ENCODE results near the gene RASA3. TPM values are rescaled to one million over a fixed set of nuclear protein-coding genes. Genes with fewer than 3 reads are reported as not detected.

RASA3 gene
- polyA plus RNA-seq, 1 donor from 2014 or later = 8.5 TPM

GRCh38 chr13:114124431-114124830 lies 8.0 kb downstream of the RASA3 start:
- Histone ChIP-seq H4K20me1 (ENCODE audit: insufficient read depth) (no peaks in the 10 kb centered on the region), H3K4me2 (ENCODE audit: low read length) (no peak overlapping the region), H3K79me2 (replicated peaks; ENCODE audit: insufficient read depth, low read length) (peaks cover 27% of the 10 kb centered on the region), H3K9me2 (ENCODE audit: insufficient read depth, low read length) (no peaks in the 10 kb centered on the region), H2AFZ (ENCODE audit: low read depth, low read length) (no peak overlapping the region), H3K36me3 (ENCODE audit: insufficient read depth, low read length) (no peaks in the 10 kb centered on the region), H3K9me3 (ENCODE audit: low read length) (no peaks in the 10 kb centered on the region), H3K27me3 (ENCODE audit: insufficient read depth, low read depth, low read length) (no peaks in the 10 kb centered on the region), H3K27ac (ENCODE audit: low read length) (no peak overlapping the region), H3K4me3 (ENCODE audit: low read length) (no peak overlapping the region), H3K9ac (ENCODE audit: low read length) (no peak overlapping the region), H3F3A (ENCODE audit: insufficient read depth, low read length, poor library complexity, severe bottlenecking) (no peaks in the 10 kb centered on the region)
- no peak for TF ChIP-seq RAD21 (conservative IDR thresholded peaks at IDR 0.05)
- TF ChIP-seq POLR2AphosphoS5 (IDR thresholded peaks at IDR 0.05) = no peak
- TF ChIP-seq SMC3 (conservative IDR thresholded peaks at IDR 0.05; ENCODE audit: poor library complexity) = no peak
- no peak for TF ChIP-seq TAF1 (IDR thresholded peaks at IDR 0.05; ENCODE audit: low read depth)
- TF ChIP-seq REST (IDR thresholded peaks at IDR 0.05; ENCODE audit: borderline replicate concordance) = no peak
- no peak for TF ChIP-seq EZH2 (IDR thresholded peaks at IDR 0.05; ENCODE audit: borderline replicate concordance, insufficient read depth, low read length, poor library complexity, severe bottlenecking)

GRCh38 chr13:114123876-114124275 lies 8.5 kb downstream of the RASA3 start:
- no peaks in the 10 kb centered on the region for H3K27me3 ChIP-seq (ENCODE audit: insufficient read depth, low read depth, low read length)
- TF ChIP-seq EZH2 (IDR thresholded peaks at IDR 0.05; ENCODE audit: borderline replicate concordance, insufficient read depth, low read length, poor library complexity, severe bottlenecking) (no peak), SMC3 (conservative IDR thresholded peaks at IDR 0.05; ENCODE audit: poor library complexity) (no peak), POLR2AphosphoS5 (IDR thresholded peaks at IDR 0.05) (no peak), REST (IDR thresholded peaks at IDR 0.05; ENCODE audit: borderline replicate concordance) (no peak), RAD21 (conservative IDR thresholded peaks at IDR 0.05) (no peak), MXI1 (conservative IDR thresholded peaks at IDR 0.05; ENCODE audit: poor library complexity, severe bottlenecking) (no peak), TAF1 (IDR thresholded peaks at IDR 0.05; ENCODE audit: low read depth) (no peak), CTCF (IDR thresholded peaks at IDR 0.05; ENCODE audit: poor library complexity, severe bottlenecking) (no peak), EP300 (conservative IDR thresholded peaks at IDR 0.05; ENCODE audit: poor library complexity, severe bottlenecking) (no peak)
- H4K20me1 ChIP-seq (ENCODE audit: insufficient read depth) = no peaks in the 10 kb centered on the region
- H3K27ac ChIP-seq (ENCODE audit: low read length) = no peak overlapping the region
- no peak overlapping the region for H3K4me2 ChIP-seq (ENCODE audit: low read length)
- H3K36me3 ChIP-seq (ENCODE audit: insufficient read depth, low read length) = no peaks in the 10 kb centered on the region
- H3K9me2 ChIP-seq (ENCODE audit: insufficient read depth, low read length) = no peaks in the 10 kb centered on the region
- no peaks in the 10 kb centered on the region for H3K9me3 ChIP-seq (ENCODE audit: low read length)
- H3K4me3 ChIP-seq (ENCODE audit: low read length) = no peak overlapping the region
- H3K9ac ChIP-seq (ENCODE audit: low read length) = no peak overlapping the region
- peaks cover 21% of the 10 kb centered on the region for H3K79me2 ChIP-seq (replicated peaks; ENCODE audit: insufficient read depth, low read length)
- no peak overlapping the region for H2AFZ ChIP-seq (ENCODE audit: low read depth, low read length)
- no peaks in the 10 kb centered on the region for H3F3A ChIP-seq (ENCODE audit: insufficient read depth, low read length, poor library complexity, severe bottlenecking)
